GM08714 (cell line): ENCODE measurements around the gene LGALS3.

Experiments
- H3K4me3 ChIP-seq: fragments of 200-500 bp; sonication (Bioruptor generic); 2 replicates; pipeline ENCODE4 v1.5.1; 2014; ENCODE audit warnings: mild to moderate bottlenecking, low read length, inconsistent platforms
- ZNF274 ChIP-seq: IDR thresholded peaks from 2 replicates; pipeline ENCODE4 v1.6.1; 2012; ENCODE audit warnings: mild to moderate bottlenecking, low read depth, low read length

The LGALS3 gene

GRCh38 chr14:55131370-55132137 lies 2.5 kb downstream of the LGALS3 start:
- no peak overlapping the region for H3K4me3 ChIP-seq
- no peak for TF ChIP-seq ZNF274

GRCh38 chr14:55133416-55133815 lies 4.4 kb downstream of the LGALS3 start:
- H3K4me3 ChIP-seq, result no peak overlapping the region
- TF ChIP-seq ZNF274, result no peak

DNA sequence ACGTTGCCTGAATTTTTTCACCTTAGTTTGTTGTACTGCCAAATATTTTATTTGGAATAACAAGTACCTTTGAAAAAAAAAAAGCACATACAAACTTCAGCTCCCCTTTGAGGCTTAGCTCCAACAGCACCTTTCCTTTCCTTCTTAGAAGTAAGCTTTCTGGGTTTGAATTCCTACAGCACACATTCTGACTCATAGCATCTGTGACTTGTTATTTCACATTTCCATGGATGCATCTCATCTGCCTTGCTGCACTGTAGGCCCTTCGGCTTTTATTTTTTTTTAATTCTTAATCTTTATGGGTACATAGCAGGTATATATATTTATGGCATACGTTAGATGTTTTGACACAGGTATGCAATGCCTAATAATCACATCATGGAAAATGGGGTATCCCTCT lies 7.2 kb downstream of the LGALS3 start:
- no peak for TF ChIP-seq ZNF274
- no peak overlapping the region for H3K4me3 ChIP-seq

GRCh38 chr14:55136885-55137786 lies 8.1 kb downstream of the LGALS3 start:
- no peak overlapping the region for H3K4me3 ChIP-seq

DNA sequence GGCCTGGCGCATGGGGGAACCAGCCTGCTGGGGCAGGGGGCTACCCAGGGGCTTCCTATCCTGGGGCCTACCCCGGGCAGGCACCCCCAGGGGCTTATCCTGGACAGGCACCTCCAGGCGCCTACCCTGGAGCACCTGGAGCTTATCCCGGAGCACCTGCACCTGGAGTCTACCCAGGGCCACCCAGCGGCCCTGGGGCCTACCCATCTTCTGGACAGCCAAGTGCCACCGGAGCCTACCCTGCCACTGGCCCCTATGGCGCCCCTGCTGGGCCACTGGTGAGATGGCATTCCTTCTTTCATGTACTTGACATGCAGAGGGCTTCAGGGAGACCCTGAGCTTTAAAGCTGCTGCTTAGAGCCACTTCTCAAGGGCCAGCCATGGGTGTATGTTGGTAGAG lies 9.0 kb downstream of the LGALS3 start:
- no peak for TF ChIP-seq ZNF274
- H3K4me3 ChIP-seq, result no peak overlapping the region

More at GRCh38 chr14:55136885-55137786, 8.1 kb downstream of the LGALS3 start:
- TF ChIP-seq ZNF274, result no peak

DNA sequence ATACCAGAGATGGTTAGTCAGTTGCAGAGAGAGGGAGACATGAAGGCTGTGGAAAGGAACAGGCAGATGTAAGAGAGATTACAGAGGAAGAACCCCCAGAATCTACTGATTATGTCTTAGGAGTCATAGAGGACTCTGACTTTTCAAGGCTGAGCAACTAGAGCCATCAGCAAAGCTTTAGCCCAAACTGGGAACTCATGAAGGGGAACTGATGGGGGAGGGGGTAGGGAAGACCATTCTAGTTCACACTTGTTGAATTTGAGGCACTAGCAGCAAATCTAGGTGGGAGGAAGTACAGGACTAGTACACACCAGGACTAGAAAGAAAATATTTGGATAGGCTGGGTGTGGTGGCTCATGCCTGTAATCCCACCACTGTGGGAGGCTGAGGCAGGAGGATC lies 10.1 kb downstream of the LGALS3 start:
- no peak overlapping the region for H3K4me3 ChIP-seq
- TF ChIP-seq ZNF274, result no peak

GRCh38 chr14:55139696-55140509 lies 10.9 kb downstream of the LGALS3 start:
- H3K4me3 ChIP-seq, result no peak overlapping the region
- TF ChIP-seq ZNF274, result no peak

DNA sequence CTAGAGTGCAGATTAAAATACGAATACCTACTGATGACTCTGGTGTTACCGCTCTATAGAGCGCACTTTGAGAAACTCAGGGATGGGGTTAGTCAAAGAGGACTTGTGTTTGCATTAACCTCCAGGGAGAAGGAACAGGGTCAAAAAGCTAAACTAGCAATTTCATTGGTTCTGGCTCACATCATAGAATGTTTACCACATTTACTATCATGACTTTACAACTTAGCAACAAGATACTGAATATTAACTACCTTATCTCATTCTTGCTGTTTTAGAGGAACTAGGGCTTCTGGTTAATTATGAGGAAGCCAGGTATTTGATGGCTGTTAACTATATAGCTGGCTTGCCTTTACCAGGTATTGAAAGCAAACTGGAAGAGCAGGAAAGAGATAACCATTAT lies 12.8 kb downstream of the LGALS3 start:
- no peak overlapping the region for H3K4me3 ChIP-seq
- no peak for TF ChIP-seq ZNF274

GRCh38 chr14:55142466-55142865 lies 13.4 kb downstream of the LGALS3 start:
- TF ChIP-seq ZNF274, result no peak

DNA sequence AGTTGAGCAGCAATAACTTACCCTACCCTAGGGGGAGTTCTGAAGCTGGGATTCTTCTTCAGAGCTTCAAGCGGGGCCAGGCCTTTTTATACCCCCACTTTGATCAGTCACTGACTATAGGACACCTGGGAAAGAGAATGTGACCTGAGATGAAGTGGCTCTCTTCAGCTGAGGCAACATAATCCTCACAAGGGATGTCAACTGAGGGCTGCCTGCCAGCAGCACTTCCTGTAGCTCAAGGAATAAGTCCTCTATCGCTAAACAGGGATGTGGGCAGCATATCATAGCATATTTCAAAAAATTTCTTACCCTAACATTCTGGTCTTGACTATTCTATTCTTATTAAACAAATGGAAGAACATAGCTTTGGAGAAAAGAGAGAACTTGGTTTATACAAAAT lies 17.4 kb downstream of the LGALS3 start:
- TF ChIP-seq ZNF274, result no peak
- no peak overlapping the region for H3K4me3 ChIP-seq

More at GRCh38 chr14:55142466-55142865, 13.4 kb downstream of the LGALS3 start:
- H3K4me3 ChIP-seq, result no peak overlapping the region

- H3K4me3 ChIP-seq, result no peak overlapping the region
- no peak for TF ChIP-seq ZNF274
Measured at GRCh38 chr14:55151601-55152000, 22.5 kb downstream of the LGALS3 start.

- H3K4me3 ChIP-seq, result no peak overlapping the region
- no peak for TF ChIP-seq ZNF274
Measured at GRCh38 chr14:55152052-55152753, 23.2 kb downstream of the LGALS3 start.

- H3K4me3 ChIP-seq, result no peak overlapping the region
- TF ChIP-seq ZNF274, result no peak
Measured at GRCh38 chr14:55153951-55154350, 24.9 kb downstream of the LGALS3 start.
